HG03469 (cell line): Measurements from ENCODE around the gene SMYD5.

Experiments
- ATAC-seq: cut with Tn5 transposase; IDR thresholded peaks from one replicate; pipeline ENCODE4 v1.9.1; 2021; ENCODE audit warnings: mild to moderate bottlenecking, moderate library complexity, moderate number of reproducible peaks; ENCODE audit not compliant: unreplicated experiment

Gene SMYD5

DNA sequence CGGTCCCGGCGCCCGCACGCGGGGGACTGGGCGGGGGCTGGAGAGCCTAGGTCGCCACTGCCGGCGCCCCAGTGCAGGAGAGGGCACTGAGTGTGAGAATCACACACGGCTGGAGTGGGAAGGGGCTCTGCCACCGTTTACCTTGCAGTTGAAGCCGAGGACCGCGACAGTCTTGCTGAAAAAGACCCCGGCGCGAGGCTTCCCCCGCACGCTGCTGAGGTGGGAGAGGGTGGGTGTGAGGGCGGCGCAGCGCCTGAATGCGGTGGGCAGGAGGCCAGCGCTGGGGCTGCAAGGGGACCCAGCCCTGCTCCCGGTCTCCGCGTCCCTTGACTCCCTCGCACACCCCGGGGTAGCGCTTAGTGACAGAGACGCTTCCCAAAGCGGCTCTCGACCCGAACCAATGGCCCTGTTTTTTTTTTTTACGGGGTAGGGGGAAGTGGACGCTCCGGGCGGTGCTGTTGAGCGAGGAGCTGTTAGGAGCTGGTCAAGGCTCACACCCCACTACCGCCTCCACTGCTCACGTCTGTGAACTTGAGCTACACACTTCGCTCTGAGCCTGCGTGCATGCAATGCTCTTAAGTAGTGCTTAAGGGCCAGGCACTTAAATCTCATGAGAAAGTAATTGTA lies 10.9 kb upstream of the SMYD5 start:
- no peak for ATAC-seq

GRCh38 chr2:73205611-73206010 lies 8.4 kb upstream of the SMYD5 start:
- ATAC-seq, result no peak

GRCh38 chr2:73208258-73208657 lies 5.8 kb upstream of the SMYD5 start:
- no peak for ATAC-seq

GRCh38 chr2:73210019-73210418 lies 4.0 kb upstream of the SMYD5 start:
- no peak for ATAC-seq

GRCh38 chr2:73210696-73211095 lies 3.3 kb upstream of the SMYD5 start:
- ATAC-seq, result no peak

GRCh38 chr2:73212098-73212447 lies 2.0 kb upstream of the SMYD5 start:
- ATAC-seq, result no peak

DNA sequence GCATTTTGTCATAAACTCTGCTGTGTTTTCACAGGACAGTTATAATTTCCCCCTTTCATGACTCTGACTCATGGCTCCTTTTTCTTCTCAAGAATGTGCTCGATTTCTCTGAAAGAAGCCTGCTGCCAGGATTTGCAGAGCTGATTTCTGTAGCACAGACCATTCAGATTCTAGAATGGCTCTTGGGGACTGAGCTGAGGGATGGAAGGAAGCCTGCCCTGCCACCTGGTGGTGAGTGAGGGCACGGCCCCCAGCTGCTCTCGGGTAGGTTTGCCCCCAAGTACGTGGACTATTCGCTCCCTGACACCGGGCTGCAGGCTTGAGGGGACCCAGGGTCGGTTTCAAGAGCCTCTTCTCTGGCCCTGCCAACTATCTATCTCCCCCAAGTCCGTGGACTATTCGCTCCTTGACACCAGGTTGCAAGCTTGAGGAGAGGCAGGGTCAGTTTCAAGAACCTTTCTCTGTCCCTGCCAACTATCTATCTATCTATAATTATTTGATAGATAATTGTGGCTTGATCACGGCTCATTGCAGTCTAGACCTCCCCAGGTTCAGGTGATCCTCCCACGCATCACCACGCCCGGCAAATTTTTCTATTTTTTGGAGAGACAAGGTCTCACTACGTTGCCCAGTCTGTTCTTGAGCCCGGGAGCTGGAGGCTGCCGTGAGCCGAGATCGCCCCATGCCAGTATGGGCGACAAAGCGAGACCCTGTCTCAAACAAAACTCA lies 1.4 kb upstream of the SMYD5 start:
- ATAC-seq, result peak; percentile 51

- no peak for ATAC-seq
These were observed 1.2 kb downstream of the SMYD5 start for GRCh38 chr2:73215254-73215653.

DNA sequence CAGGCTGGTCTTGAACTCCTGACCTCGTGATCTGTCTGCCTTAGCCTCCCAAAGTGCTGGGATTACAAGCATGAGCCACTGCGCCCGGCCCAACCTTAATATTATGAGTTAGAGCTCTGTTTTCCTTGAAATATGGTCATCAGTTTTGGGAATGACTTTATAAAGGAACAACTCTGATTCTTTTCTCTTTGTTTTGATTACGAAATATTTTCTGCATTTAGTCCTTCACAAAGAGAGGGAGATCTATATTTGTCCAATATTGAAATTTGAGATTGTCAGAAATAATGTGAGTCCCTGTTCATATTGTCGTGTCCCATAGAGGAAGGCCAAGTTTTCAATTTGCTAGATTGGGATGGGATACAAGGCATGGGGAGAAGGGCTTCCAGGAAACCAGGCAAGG lies 3.1 kb downstream of the SMYD5 start:
- ATAC-seq, result no peak

GRCh38 chr2:73217826-73218225 lies 3.8 kb downstream of the SMYD5 start:
- no peak for ATAC-seq

DNA sequence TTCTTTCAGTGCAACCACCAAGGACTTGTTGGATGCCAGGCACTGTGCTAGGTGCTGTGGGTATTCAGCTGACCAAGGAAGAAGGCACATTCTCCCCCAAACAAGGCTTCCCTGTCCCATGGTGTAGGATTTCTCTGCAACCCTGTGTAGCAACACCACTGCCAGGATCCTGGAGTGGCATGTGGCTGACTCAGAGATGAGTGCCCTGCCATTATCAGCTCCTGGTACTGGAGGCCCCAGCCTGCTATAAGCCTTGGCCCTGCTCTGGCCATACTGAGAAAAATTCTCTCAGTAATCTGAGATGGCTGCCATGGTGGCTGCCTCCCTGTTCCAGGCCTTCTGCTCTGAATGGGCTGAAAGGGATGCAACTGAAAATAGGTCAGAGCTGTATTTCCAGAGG lies 4.3 kb downstream of the SMYD5 start:
- no peak for ATAC-seq

DNA sequence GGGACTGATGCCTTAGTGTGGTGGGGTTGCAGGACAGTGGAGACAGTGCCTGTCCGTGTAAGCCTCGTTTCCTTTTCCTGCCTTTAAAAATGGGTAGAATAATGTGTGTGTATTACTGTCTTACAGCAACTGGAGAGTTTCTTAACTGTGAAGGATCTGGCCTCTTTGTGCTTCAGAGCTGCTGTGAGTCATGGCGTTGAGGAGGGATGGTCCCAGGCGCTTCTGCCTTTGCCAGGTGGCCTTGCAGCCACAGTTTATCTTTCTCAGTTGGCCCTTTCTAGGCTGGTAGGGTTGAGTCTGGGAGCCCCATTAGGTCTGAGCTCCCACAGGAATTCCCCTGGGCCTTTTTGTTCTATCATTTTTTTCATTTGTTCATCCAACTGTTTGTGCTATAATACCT lies 9.8 kb downstream of the SMYD5 start:
- no peak for ATAC-seq

DNA sequence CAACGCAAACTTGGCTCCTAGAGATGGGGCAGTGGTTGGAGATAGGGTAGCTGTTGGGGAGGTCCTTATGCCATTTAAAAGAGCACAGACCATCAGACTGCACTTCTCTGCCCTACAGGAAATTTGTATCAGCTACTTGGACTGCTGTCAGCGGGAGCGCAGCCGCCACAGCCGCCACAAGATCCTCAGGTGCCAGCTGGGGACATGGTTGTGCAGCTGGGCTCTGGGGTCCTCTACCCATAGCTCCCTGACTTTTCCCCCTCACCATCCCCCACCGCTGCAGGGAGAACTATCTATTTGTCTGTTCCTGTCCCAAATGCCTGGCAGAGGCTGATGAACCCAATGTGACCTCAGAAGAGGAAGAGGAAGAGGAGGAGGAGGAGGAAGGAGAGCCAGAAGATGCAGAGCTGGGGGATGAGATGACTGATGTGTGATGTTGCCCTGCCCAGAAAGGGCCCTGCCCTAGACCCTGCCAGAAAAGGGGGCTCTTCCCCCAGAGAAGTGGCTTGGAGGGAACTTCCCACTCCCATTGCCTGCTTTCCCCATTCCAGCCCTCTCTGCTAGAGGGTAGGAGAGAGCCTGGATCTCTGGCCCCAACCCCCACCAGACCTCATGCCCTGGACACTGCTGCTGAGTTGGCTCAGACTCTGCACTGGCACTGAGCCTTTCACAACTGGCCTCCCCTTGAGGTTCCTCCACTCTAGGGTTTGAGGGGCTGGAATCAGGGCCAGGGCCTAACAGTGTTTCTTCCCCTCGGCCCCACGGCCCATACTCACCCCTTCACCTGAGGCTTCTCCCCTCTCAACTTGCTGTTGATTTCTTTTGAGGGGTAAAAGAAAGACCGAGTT lies 11.7 kb downstream of the SMYD5 start:
- ATAC-seq, result no peak

- no peak for ATAC-seq
These were observed 13.0 kb downstream of the SMYD5 start for GRCh38 chr2:73227086-73227485.

DNA sequence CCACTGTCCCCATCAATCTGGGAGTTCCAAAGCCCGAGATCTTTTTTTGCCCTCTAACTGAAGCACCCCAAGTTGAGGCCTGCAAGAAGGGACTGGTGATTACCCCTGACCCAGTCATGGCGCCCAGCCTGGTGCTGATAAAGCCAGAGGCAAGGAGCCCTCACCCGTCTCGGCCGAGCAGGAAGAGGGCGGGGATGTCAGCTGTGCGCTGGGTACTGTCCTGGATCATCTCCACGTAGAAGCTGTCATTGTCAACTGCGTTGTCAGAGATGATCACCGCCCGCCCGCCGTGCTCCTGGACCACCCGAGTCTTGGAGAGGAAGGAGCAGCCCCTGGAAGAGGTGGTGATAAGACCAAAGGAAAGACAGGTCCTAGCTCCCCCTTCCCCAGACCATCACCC lies 14.6 kb downstream of the SMYD5 start:
- no peak for ATAC-seq

GRCh38 chr2:73232403-73233153 lies 18.5 kb downstream of the SMYD5 start:
- no peak for ATAC-seq

- ATAC-seq, result peak; percentile 92
These were observed 19.3 kb downstream of the SMYD5 start, which contains the start of gene PRADC1 for GRCh38 chr2:73233154-73233931. Gene PRADC1 (minus strand): TSS chr2:73233239. CDS start chr2:73233160, 79 bp downstream.

DNA sequence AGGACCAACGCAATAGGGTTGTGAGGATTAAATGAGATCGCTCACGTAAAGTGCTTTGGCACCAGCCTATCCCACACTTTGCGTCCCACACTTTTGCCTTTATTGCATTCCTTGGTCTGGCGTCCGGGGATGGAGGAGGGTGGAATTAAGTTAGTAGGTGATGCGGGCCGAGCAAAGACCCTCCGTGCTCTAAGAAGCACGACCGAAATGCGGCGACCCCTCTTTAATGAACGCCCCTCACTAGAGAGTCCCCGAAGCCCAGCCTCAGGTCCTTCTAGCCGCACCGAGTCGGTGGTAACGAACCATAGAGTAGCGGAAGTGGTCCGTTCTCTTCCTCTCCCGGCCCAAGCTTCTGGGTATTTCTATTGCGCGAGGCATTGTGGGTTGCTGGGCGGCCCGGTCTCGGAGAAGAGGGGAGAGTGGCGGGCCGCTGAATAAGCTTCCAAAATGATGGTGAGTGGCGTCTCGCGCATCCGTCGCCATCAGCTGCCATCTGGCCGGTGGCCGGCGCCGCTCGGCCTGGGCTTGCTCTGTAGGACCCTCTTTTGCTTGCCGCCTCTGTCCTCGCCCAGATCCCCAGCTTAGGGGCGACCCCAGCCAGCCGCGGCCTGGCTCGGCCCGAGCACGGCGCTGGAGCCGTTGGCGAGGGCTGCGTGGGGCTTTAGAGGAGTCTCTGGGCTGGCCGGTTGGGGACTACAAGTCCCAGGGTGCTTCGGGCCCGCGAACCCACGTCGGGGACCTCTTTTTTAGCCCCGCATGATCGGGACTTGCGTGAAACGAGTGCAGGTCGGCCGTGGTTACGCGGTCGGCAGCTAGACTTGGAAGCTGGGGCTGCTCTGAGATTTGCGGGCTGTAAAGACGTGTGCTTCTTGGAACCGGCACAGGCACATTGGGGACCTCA lies 20.1 kb downstream of the SMYD5 start, which contains the start of gene CCT7:
CCT7 (plus strand) TSS at position 377 of the 901 bp plus-strand sequence; CDS start at position 448, 71 bp downstream.
- ATAC-seq, result peak; percentile 29
